HCT116 (cell line): Measurements from ENCODE around the gene PROM2. TPM values are rescaled to one million over a fixed set of nuclear protein-coding genes. Genes with fewer than 3 reads are reported as not detected.

Experiments used
- ATAC-seq: fragments of 200-7000 bp; cut with Tn5 transposase; 2 replicates; pipeline ENCODE4 v1.9.1; 2020; ENCODE audit warnings: mild to moderate bottlenecking, moderate library complexity
- BruUV-seq: library from RNA; stranded (reverse); fragments of 400-500 nt; replicated peaks from 2 replicates; lab custom pipeline; 2021; lab: Mats Ljungman, UMichigan
- CTCF ChIA-PET: fragments of 300-600 bp; sonication (Branson Sonifier 250); formaldehyde crosslinking; loops from one replicate; lab custom pipeline; 2021; ENCODE audit warnings: antibody characterized with exemption; lab: Charles Lee
- POLR2A ChIA-PET: fragments of 300-600, 350-600 bp; sonication (Branson Sonifier 250); formaldehyde crosslinking; loops from one replicate; lab custom pipeline; 2021; ENCODE audit warnings: antibody characterized with exemption; lab: Charles Lee
- RAD21 ChIA-PET, 2 experiments: fragments of 300-600 bp; sonication (Branson Sonifier 250); formaldehyde crosslinking; loops; one replicate each; lab custom pipeline; 2023; ENCODE audit warnings: low total read pairs in 2 of 2; ENCODE audit not compliant: uncharacterized antibody in 2 of 2, unreplicated experiment in 2 of 2, low non-redundant PET in 1 of 2; lab: Charles Lee
- DNase-seq: peaks from one replicate; pipeline ENCODE4 v3.0.0-alpha.2; 2010; ENCODE audit warnings: low read depth, low spot score
- H2AFZ ChIP-seq: fragments of 200-600 bp; shearing (Covaris generic), sonication (generic); 2 replicates; pipeline ENCODE4 v1.6.1; 2017; ENCODE audit warnings: low read depth, mixed run types, mixed read lengths, antibody characterized with exemption, low read length; ENCODE audit not compliant: poor library complexity, severe bottlenecking
- H3K27ac ChIP-seq: 2 replicates; pipeline ENCODE4 v1.5.1; 2012; ENCODE audit warnings: low read depth, low read length
- H3K27me3 ChIP-seq: fragments of 200-600 bp; sonication (generic); 2 replicates; pipeline ENCODE4 v1.6.1; 2016; ENCODE audit warnings: mixed run types, low read length, mixed read lengths; ENCODE audit not compliant: insufficient read depth
- H3K36me3 ChIP-seq, 2 experiments: fragments of 200-500 bp in 1 of 2; fragments of 200-600 bp in 1 of 2; sonication (Bioruptor generic) in 1 of 2; sonication (generic) in 1 of 2; 2 replicates each; pipeline versions ENCODE4 v1.5.1 to v1.6.1; 2014 to 2016; ENCODE audit warnings: low read length in 2 of 2, inconsistent platforms in 1 of 2, mixed read lengths in 1 of 2, mixed run types in 1 of 2; ENCODE audit not compliant: insufficient read depth in 2 of 2, control insufficient read depth in 1 of 2
- H3K4me1 ChIP-seq, 2 experiments: fragments of 200-600 bp in 1 of 2; sonication (generic) in 1 of 2; 2 replicates each; pipeline versions ENCODE4 v1.5.1 to v1.6.1; 2012 to 2017; ENCODE audit warnings: low read length in 2 of 2, inconsistent platforms in 1 of 2, mild to moderate bottlenecking in 1 of 2, mixed read lengths in 1 of 2, mixed run types in 1 of 2, moderate library complexity in 1 of 2; ENCODE audit not compliant: insufficient read depth in 2 of 2, control insufficient read depth in 1 of 2
- H3K4me2 ChIP-seq: fragments of 200-600 bp; sonication (generic); 2 replicates; pipeline ENCODE4 v1.6.1; 2017; ENCODE audit warnings: mixed run types, low read length, mixed read lengths
- H3K4me3 ChIP-seq, 2 experiments: fragments of 200-600 bp in 1 of 2; sonication (generic) in 1 of 2; replicated peaks in 1 of 2; 2 replicates each; pipeline ENCODE4 v1.5.1; 2011 to 2016; ENCODE audit warnings: low read length in 2 of 2, control low read depth in 1 of 2, low read depth in 1 of 2, mild to moderate bottlenecking in 1 of 2, mixed read lengths in 1 of 2, mixed run types in 1 of 2
- H3K79me2 ChIP-seq: fragments of 200-600 bp; sonication (generic); 2 replicates; pipeline ENCODE4 v1.6.1; 2017; ENCODE audit warnings: mild to moderate bottlenecking, mixed run types, low read length, moderate library complexity, mixed read lengths; ENCODE audit not compliant: insufficient read depth
- H3K9ac ChIP-seq: fragments of 200-600 bp; sonication (generic); 2 replicates; pipeline ENCODE4 v1.6.1; 2016; ENCODE audit warnings: low read length, mixed read lengths
- H3K9me2 ChIP-seq: fragments of 200-600 bp; sonication (generic), shearing (Covaris generic); 2 replicates; pipeline ENCODE4 v1.6.1; 2017; ENCODE audit warnings: mixed run types, mild to moderate bottlenecking, moderate library complexity; ENCODE audit not compliant: insufficient read depth
- H3K9me3 ChIP-seq, 2 experiments: fragments of 200-500 bp in 1 of 2; fragments of 200-600 bp in 1 of 2; sonication (Bioruptor generic) in 1 of 2; sonication (generic) in 1 of 2; 2 replicates each; pipeline ENCODE4 v1.6.1; 2014 to 2017; ENCODE audit warnings: low read length in 2 of 2, mixed read lengths in 2 of 2, inconsistent platforms in 1 of 2, low read depth in 1 of 2, mild to moderate bottlenecking in 1 of 2, mixed run types in 1 of 2, moderate library complexity in 1 of 2; ENCODE audit not compliant: control insufficient read depth in 1 of 2, insufficient read depth in 1 of 2
- H4K20me1 ChIP-seq: fragments of 200-600 bp; sonication (generic), shearing (Covaris generic); 2 replicates; pipeline ENCODE4 v1.6.1; 2017; ENCODE audit warnings: mixed run types, mild to moderate bottlenecking, moderate library complexity; ENCODE audit not compliant: insufficient read depth
- CBX3 ChIP-seq: IDR thresholded peaks from 2 replicates; pipeline ENCODE4 v1.6.1; 2012; ENCODE audit warnings: low read depth
- CEBPB ChIP-seq: IDR thresholded peaks from 2 replicates; pipeline ENCODE4 v1.6.1; 2012; ENCODE audit warnings: low read depth
- EGR1 ChIP-seq: IDR thresholded peaks from 2 replicates; pipeline ENCODE4 v1.6.1; 2012; ENCODE audit warnings: low read depth
- ELF1 ChIP-seq: IDR thresholded peaks from 2 replicates; pipeline ENCODE4 v1.6.1; 2012; ENCODE audit warnings: low read depth, borderline replicate concordance
- EZH2phosphoT487 ChIP-seq: fragments of 200-600 bp; IDR thresholded peaks from 2 replicates; pipeline ENCODE4 v1.6.1; 2018; ENCODE audit warnings: antibody characterized with exemption, borderline replicate concordance
- FOSL1 ChIP-seq: IDR thresholded peaks from 2 replicates; pipeline ENCODE4 v1.6.1; 2012; ENCODE audit warnings: low read depth
- JUND ChIP-seq: IDR thresholded peaks from 2 replicates; pipeline ENCODE4 v1.6.1; 2012
- MAX ChIP-seq: IDR thresholded peaks from 2 replicates; pipeline ENCODE4 v1.6.1; 2012
- POLR2A ChIP-seq: IDR thresholded peaks from 2 replicates; pipeline ENCODE4 v1.7.0; 2011; ENCODE audit warnings: borderline replicate concordance; ENCODE audit not compliant: insufficient read depth, insufficient read length; ENCODE audit errors: extremely low read depth
- POLR2AphosphoS5 ChIP-seq: IDR thresholded peaks from 2 replicates; pipeline ENCODE4 v1.6.1; 2011; ENCODE audit warnings: mild to moderate bottlenecking, low read depth, low read length, moderate library complexity
- REST ChIP-seq: IDR thresholded peaks from 2 replicates; pipeline ENCODE4 v1.6.1; 2012; ENCODE audit warnings: low read depth
- SIN3A ChIP-seq: IDR thresholded peaks from 2 replicates; pipeline ENCODE4 v1.6.1; 2012; ENCODE audit warnings: low read depth
- SRF ChIP-seq: IDR thresholded peaks from 2 replicates; pipeline ENCODE4 v1.6.1; 2012; ENCODE audit warnings: low read depth
- TCF7L2 ChIP-seq: IDR thresholded peaks from 2 replicates; pipeline ENCODE4 v1.7.0; 2011; ENCODE audit warnings: borderline replicate concordance, inconsistent platforms; ENCODE audit not compliant: insufficient read depth, insufficient read length; ENCODE audit errors: extremely low read depth
- YY1 ChIP-seq: IDR thresholded peaks from 2 replicates; pipeline ENCODE4 v1.6.1; 2011; ENCODE audit warnings: low read length, low read depth, moderate library complexity, mild to moderate bottlenecking; ENCODE audit not compliant: insufficient replicate concordance; ENCODE audit errors: extremely low read depth
- ZBTB33 ChIP-seq: IDR thresholded peaks from 2 replicates; pipeline ENCODE4 v1.6.1; 2011; ENCODE audit warnings: mild to moderate bottlenecking, low read length, moderate library complexity; ENCODE audit not compliant: insufficient replicate concordance; ENCODE audit errors: extremely low read depth
- ZFX ChIP-seq: fragments of 450-650 bp; IDR thresholded peaks from 2 replicates; pipeline ENCODE4 v1.6.1; 2017
- ZNF274 ChIP-seq: fragments of 200-500 bp; sonication (Bioruptor generic); IDR thresholded peaks from 2 replicates; pipeline ENCODE4 v1.6.1; 2014; ENCODE audit warnings: mild to moderate bottlenecking, low read depth, low read length, inconsistent platforms
- intact Hi-C: fragments of 100-400 bp; cut with micrococcal nuclease; formaldehyde crosslinking; loops from 2 replicates; pipeline ENCODE4 v1.10.0; 2022
- total RNA-seq: library from RNA; stranded (reverse); gene quantifications from one replicate; pipeline ENCODE4 v1.2.1, GENCODE V29; 2021; ENCODE audit not compliant: unreplicated experiment
- TF ChIP-seq, protein P1 (sequence below), 3 experiments: fragments of 200-600 bp in 1 of 3; sonication (generic) in 1 of 3; IDR thresholded peaks in 2 of 3; conservative IDR thresholded peaks in 1 of 3; 2 replicates each; pipeline ENCODE4 v1.5.1; 2012 to 2017; ENCODE audit warnings: low read depth in 2 of 3, low read length in 2 of 3, antibody characterized with exemption in 1 of 3, borderline replicate concordance in 1 of 3, control low read depth in 1 of 3, mild to moderate bottlenecking in 1 of 3, mixed read lengths in 1 of 3, mixed run types in 1 of 3, moderate library complexity in 1 of 3; ENCODE audit not compliant: insufficient read depth in 1 of 3

PROM2 gene
- total RNA-seq, 1 experiment from 2014 or later = 11.9 TPM

- TF ChIP-seq YY1 = no peak
- no peak for TF ChIP-seq ELF1
- TF ChIP-seq SRF = no peak
- no peak for TF ChIP-seq CBX3
- no peak for TF ChIP-seq ZFX
- no peak for TF ChIP-seq FOSL1
These were observed 9.6 kb upstream of the PROM2 start (continued) for GRCh38 chr2:95264624-95265023.

- no peak overlapping the region for H3K4me3 ChIP-seq
- no TSS peak for BruUV-seq
- ChIA-PET RAD21 (no interaction called here), CTCF (no interaction called here), POLR2A (no interaction called here)
- H3K27ac ChIP-seq = no peak overlapping the region
- TF ChIP-seq TCF7L2 (no peak), CBX3 (no peak), EGR1 (no peak), YY1 (no peak), POLR2A (no peak), SIN3A (no peak), ELF1 (no peak), MAX (no peak), FOSL1 (no peak), POLR2AphosphoS5 (no peak), CEBPB (no peak), ZBTB33 (no peak), ZFX (no peak), REST (no peak), ZNF274 (no peak), JUND (no peak), EZH2phosphoT487 (no peak)
- TF ChIP-seq, protein P1, sequence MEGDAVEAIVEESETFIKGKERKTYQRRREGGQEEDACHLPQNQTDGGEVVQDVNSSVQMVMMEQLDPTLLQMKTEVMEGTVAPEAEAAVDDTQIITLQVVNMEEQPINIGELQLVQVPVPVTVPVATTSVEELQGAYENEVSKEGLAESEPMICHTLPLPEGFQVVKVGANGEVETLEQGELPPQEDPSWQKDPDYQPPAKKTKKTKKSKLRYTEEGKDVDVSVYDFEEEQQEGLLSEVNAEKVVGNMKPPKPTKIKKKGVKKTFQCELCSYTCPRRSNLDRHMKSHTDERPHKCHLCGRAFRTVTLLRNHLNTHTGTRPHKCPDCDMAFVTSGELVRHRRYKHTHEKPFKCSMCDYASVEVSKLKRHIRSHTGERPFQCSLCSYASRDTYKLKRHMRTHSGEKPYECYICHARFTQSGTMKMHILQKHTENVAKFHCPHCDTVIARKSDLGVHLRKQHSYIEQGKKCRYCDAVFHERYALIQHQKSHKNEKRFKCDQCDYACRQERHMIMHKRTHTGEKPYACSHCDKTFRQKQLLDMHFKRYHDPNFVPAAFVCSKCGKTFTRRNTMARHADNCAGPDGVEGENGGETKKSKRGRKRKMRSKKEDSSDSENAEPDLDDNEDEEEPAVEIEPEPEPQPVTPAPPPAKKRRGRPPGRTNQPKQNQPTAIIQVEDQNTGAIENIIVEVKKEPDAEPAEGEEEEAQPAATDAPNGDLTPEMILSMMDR (IDR thresholded peaks at IDR 0.05 in 2 of 3, conservative IDR thresholded peaks at IDR 0.05 in 1 of 3; ENCODE audit: borderline replicate concordance in 1 of 3, insufficient read depth in 1 of 3, low read depth in 2 of 3, low read length in 2 of 3) = no peak
- H4K20me1 ChIP-seq = no peaks in the 10 kb centered on the region
- no peak for ATAC-seq
- intact Hi-C loops = no loop called here
- H3K27me3 ChIP-seq = no peaks in the 10 kb centered on the region
- H3K9ac ChIP-seq = no peak overlapping the region
- H3K36me3 ChIP-seq = no peaks in the 10 kb centered on the region
- no peaks in the 10 kb centered on the region for H3K79me2 ChIP-seq
- no peak for DNase-seq
- H3K9me3 ChIP-seq = no peaks in the 10 kb centered on the region
- H2AFZ ChIP-seq = no peak overlapping the region
- no peak overlapping the region for H3K4me2 ChIP-seq
- H3K4me1 ChIP-seq = peaks cover 0 to 14% of the 10 kb centered on the region in 2 experiments; a peak in 2 of 4 replicates
- no peaks in the 10 kb centered on the region for H3K9me2 ChIP-seq
These were observed 9.1 kb upstream of the PROM2 start for GRCh38 chr2:95265182-95265581.
